MG63 (cell line): ENCODE results near the gene FOXP1. TPM values are rescaled to one million over a fixed set of nuclear protein-coding genes. Genes with fewer than 3 reads are reported as not detected.

Experiments used
- DNase-seq: peaks from one replicate; pipeline ENCODE4 v3.0.0-alpha.2; 2020
- H3K27me3 ChIP-seq: fragments of 250-450 bp; sonication (Bioruptor Pico); 2 replicates; pipeline ENCODE4 v1.5.1; 2020; ENCODE audit warnings: mild to moderate bottlenecking, moderate library complexity
- H3K36me3 ChIP-seq: fragments of 250-450 bp; sonication (Bioruptor Pico); 2 replicates; pipeline ENCODE4 v1.5.1; 2020; ENCODE audit warnings: mild to moderate bottlenecking, moderate library complexity
- H3K4me3 ChIP-seq: fragments of 250-450 bp; sonication (Bioruptor Pico); 2 replicates; pipeline ENCODE4 v1.5.1; 2020; ENCODE audit warnings: mild to moderate bottlenecking, moderate library complexity
- H3K9me3 ChIP-seq: fragments of 250-450 bp; sonication (Bioruptor Pico); 2 replicates; pipeline ENCODE4 v1.5.1; 2020; ENCODE audit warnings: mild to moderate bottlenecking, moderate library complexity
- total RNA-seq: library from RNA; depleted of rRNA; stranded (reverse); fragments of >200 nt; shearing (Covaris generic); gene quantifications from 2 replicates; pipeline ENCODE4 v1.2.3, GENCODE V29; 2014; ENCODE audit warnings: low replicate concordance

Gene FOXP1
- total RNA-seq, 1 experiment from 2014 or later = 15.0 TPM

DNA sequence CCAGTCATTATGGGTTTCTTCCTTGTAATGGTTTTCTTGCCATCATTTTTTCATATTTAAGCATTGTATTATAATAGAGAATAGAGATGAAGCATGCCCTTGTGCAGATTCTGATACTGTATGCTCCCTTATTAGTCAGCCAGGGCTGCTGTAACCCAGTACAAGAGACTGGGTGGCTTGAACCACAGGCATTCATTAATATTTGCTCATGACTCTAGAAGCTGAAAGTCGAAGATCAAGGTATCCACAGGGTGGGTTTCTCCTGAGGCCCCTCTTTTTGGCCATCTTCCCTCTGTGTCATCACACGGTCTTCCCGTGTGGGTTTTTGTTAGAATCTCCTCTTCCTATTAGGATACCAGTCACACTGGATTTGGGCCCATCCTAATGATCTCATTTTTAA, 74.5 kb downstream of the FOXP1 start:
- no peaks in the 10 kb centered on the region for H3K9me3 ChIP-seq
- H3K4me3 ChIP-seq = no peak overlapping the region
- H3K27me3 ChIP-seq = no peaks in the 10 kb centered on the region
- DNase-seq = no peak
- H3K36me3 ChIP-seq = no peaks in the 10 kb centered on the region

DNA sequence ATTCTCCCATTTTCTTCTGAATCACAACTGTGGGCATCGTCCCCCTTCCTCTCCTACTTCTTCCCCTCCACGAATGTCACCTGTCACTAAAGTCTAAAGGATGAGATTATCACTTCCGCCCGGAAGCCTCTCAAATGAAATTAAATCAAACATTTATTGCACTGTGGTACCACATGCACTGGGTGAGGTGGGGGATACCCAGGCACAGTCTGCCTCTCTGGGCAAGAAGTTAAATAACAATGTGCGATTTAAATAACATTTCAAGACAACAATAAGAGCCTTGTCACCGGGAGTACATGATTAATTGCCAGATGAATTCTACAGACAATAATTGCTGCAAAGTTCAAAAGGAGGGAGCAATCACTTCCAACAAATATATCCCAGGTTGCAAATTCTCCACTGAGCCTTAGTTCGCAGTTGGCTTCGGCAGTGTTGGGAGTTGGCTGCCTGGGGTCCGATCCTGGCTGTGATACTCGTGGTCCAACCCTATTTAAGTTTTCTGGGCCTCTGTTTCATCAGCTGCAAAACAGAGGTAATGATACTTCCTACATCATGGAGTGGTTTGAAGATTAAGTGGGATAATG, 77.7 kb downstream of the FOXP1 start:
- Histone ChIP-seq H3K4me3 (no peak overlapping the region), H3K9me3 (no peaks in the 10 kb centered on the region), H3K36me3 (no peaks in the 10 kb centered on the region), H3K27me3 (no peaks in the 10 kb centered on the region)
- no peak for DNase-seq

DNA sequence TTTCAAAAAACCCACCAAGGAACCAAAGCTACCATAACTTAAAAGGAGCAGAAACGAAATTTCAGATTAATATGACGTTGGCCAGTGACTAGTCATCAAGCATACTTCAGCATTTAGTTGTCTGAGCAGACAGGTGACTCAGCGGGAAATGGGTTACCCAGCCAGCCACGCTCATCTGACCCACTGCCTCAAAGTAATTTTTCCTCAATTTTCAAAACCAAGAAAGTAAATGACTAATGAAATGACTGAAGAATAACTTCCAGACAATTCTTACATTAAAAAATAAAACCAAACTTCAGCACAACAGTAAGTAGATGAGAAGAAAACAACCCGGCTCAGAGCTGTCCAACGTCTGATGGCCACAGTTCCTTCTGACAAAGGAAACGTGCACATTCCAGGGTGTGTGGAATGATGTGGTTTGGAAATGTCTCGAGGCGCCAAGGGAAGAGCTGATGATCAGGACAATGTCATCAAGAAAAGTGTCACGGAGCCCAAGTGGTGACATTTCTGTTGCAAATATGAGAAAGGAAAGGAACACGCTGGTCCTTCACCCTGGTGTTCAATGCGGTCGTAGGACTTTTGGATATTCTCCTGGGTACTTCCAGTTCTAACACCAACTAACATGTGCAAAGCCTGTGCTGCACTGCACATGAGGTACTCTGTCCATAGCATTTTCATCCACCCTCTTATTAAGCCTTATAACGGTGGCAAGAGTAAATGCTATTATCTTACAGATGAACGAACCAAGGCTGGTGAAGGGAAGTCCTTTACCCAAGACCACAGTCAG, 79.1 kb downstream of the FOXP1 start:
- Histone ChIP-seq H3K36me3 (no peaks in the 10 kb centered on the region), H3K27me3 (no peaks in the 10 kb centered on the region), H3K9me3 (no peaks in the 10 kb centered on the region), H3K4me3 (peak overlapping the region; percentile 28)
- peak; percentile 82 for DNase-seq

DNA sequence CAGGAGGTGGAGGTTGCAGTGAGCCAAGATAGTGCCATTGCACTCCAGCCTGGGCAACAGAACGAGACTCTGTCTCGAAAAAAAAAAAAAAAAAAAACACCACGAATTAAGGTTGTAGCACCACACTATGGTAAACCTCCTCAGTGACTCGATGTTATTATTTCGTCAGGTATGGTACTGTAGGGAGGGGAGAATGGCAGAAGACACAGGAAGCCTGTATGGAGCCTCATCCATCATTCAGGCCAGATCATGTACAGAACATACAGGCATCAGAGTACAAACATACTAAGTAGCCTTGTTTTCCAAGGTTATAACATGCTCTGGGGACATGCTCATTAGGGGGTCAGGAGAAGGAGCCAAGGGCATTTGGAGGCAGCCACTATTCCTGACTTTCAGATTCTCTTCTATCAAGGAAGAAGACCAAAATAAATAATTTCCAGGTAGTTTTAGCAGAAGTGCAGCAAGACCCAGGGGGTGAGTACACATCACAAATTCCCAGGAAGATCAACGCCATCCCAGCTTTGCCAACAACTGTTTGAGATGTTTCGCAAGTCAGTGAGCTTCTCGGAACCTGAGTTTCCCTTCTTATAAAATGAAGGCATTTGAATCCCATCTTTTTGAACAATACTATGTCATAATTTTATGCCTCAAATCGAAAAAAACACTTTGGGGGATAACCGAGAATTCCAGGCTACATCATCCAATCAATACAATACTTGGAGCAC, 79.8 kb downstream of the FOXP1 start:
- peak; percentile 54 for DNase-seq
- Histone ChIP-seq H3K9me3 (no peaks in the 10 kb centered on the region), H3K27me3 (no peaks in the 10 kb centered on the region), H3K4me3 (peak overlapping the region; percentile 28), H3K36me3 (no peaks in the 10 kb centered on the region)

- no peaks in the 10 kb centered on the region for H3K36me3 ChIP-seq
- no peaks in the 10 kb centered on the region for H3K27me3 ChIP-seq
- no peak overlapping the region for H3K4me3 ChIP-seq
- H3K9me3 ChIP-seq = no peaks in the 10 kb centered on the region
- DNase-seq = no peak
Observed at GRCh38 chr3:71502066-71502625, 81.4 kb downstream of the FOXP1 start.

DNA sequence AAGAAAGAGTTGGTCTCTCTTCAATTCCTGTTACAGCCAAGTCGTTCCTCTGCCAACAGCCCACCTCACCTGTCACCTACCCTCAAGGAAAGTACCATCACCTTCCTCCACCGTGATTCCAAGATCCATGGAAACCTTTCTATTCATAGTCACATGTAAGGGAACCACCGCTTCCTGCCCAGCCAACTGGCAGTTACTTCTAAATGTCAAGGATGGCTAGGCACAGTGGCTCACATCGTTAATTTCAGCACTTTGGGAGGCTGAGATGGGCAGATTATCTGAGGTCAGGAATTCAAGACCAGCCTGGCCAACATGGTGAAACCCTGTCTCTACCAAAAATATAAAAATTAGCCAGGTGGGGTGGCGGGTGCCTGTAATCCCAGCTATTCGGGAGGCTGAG, 82.8 kb downstream of the FOXP1 start:
- Histone ChIP-seq H3K4me3 (no peak overlapping the region), H3K36me3 (no peaks in the 10 kb centered on the region), H3K27me3 (no peaks in the 10 kb centered on the region), H3K9me3 (no peaks in the 10 kb centered on the region)
- no peak for DNase-seq

DNA sequence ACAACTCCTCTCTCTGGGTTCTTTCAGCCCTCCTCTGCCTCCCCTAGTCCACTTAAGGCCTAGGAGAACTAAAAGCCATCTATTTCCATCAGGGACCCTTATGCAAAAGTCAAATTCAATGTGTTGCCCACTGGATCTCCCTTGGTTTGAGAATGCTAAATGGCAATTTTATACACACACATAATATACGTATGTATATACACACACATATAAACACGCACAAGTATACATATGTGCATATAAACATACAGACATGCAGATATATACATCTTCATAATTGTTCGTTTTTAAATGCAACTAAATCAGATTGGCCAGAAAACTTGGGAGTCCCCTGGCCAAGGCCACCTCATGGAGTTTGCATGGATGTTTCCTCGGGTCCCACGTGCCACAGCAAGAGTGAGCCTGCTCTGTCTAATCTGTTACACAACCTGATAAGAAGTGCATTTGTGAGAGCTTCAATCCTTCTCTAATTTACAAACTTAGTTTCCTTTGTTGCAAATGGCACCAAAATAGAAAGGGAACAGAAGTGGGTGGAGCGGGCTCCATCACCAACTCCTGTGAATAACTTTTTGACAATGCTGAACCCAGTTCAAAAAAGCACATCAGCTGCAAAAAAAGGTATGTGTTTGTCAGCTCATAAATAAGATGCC, 84.2 kb downstream of the FOXP1 start:
- no peak for DNase-seq
- H3K9me3 ChIP-seq = no peaks in the 10 kb centered on the region
- no peaks in the 10 kb centered on the region for H3K27me3 ChIP-seq

DNA sequence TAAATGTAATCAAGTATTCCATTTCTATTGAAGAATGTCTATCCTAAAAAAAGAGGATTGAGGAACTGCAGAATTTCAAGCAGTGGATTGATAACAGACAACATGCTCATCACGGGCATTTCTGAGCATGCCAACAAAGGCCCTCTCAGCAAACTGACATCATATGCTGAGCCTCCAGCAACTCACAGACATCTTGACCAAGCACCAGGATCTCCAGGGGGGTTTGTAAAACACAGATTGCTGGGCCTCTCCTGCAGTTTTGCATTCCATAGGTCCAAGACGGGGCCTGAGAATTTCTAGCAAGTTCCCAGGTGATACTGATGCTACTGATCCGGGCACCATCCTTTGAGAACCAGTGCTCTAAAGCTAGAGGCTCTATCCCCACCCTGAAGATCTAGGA, 85.0 kb downstream of the FOXP1 start:
- no peak overlapping the region for H3K4me3 ChIP-seq
- DNase-seq = no peak
- no peaks in the 10 kb centered on the region for H3K36me3 ChIP-seq
- H3K9me3 ChIP-seq = no peaks in the 10 kb centered on the region
- H3K27me3 ChIP-seq = no peaks in the 10 kb centered on the region

More for the DNA sequence above, 84.2 kb downstream of the FOXP1 start:
- no peak overlapping the region for H3K4me3 ChIP-seq
- H3K36me3 ChIP-seq = no peaks in the 10 kb centered on the region

- DNase-seq = no peak
- Histone ChIP-seq H3K4me3 (no peak overlapping the region), H3K36me3 (no peaks in the 10 kb centered on the region), H3K9me3 (no peaks in the 10 kb centered on the region), H3K27me3 (no peaks in the 10 kb centered on the region)
Observed at GRCh38 chr3:71497971-71498444, 85.5 kb downstream of the FOXP1 start.

DNA sequence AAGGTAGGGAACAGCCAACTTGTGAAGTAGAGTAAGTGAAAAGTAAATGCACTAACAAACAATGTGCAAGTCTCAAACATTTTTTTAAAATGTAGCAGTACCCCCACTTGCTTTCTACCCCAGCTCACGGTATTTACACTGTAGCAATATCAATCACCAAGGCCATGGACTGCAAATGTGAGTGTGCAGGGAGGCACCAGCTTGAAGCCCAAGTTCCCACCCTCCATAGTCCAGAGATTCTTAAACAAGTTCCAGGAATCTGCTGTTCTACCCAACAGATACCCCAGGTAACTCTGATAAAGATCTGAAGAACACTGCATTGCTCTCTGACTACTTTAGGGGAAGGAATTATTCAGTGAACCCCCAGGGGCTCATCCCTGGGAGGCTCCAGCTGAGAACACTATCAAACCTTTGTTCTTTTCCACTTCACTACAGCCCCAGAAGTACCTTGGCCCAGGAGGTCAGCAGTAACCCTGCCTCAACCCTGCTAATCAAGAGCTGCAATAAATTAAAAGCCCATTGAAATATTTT, 86.1 kb downstream of the FOXP1 start:
- no peak for DNase-seq
- H3K27me3 ChIP-seq = no peaks in the 10 kb centered on the region
- no peaks in the 10 kb centered on the region for H3K9me3 ChIP-seq
- H3K4me3 ChIP-seq = no peak overlapping the region
- no peaks in the 10 kb centered on the region for H3K36me3 ChIP-seq

GRCh38 chr3:71495708-71496472, 87.6 kb downstream of the FOXP1 start:
- H3K27me3 ChIP-seq = no peaks in the 10 kb centered on the region
- DNase-seq = peak; percentile 49
- H3K9me3 ChIP-seq = peaks cover 3% of the 10 kb centered on the region
- peaks cover 4% of the 10 kb centered on the region; the same call in 1 of the 2 replicates for H3K36me3 ChIP-seq
- peak overlapping the region; percentile 35 for H3K4me3 ChIP-seq

- DNase-seq = no peak
- no peak overlapping the region for H3K4me3 ChIP-seq
- H3K27me3 ChIP-seq = no peaks in the 10 kb centered on the region
- H3K9me3 ChIP-seq = peaks cover 4% of the 10 kb centered on the region
- H3K36me3 ChIP-seq = peaks cover 8% of the 10 kb centered on the region; the same call in 1 of the 2 replicates
Observed at GRCh38 chr3:71494212-71494611, 89.3 kb downstream of the FOXP1 start.

GRCh38 chr3:71492974-71493771, 90.4 kb downstream of the FOXP1 start:
- Histone ChIP-seq H3K4me3 (no peak overlapping the region), H3K27me3 (no peaks in the 10 kb centered on the region), H3K36me3 (peaks cover 8% of the 10 kb centered on the region; the same call in 1 of the 2 replicates), H3K9me3 (peaks cover 4% of the 10 kb centered on the region)
- DNase-seq = no peak

DNA sequence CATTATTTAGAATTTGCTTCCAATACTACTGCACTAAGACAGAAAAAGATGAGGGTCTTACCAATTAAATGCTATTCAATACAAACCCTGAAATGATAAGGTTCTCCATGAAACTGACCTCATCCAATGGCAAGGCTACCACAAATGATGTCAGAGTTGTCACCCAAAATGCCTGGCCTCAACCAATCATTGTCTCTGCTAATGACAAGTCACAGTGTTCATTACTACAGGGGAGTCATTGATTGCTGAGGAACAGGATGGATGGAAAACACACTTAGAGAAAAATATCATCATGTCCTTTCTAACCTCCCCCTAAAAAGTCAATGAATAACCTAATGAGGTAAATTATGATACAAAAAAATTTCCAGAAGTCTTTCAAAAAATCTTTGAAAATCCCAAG, 91.0 kb downstream of the FOXP1 start:
- H3K4me3 ChIP-seq = no peak overlapping the region
- peaks cover 8% of the 10 kb centered on the region; the same call in 1 of the 2 replicates for H3K36me3 ChIP-seq
- H3K27me3 ChIP-seq = no peaks in the 10 kb centered on the region
- H3K9me3 ChIP-seq = peaks cover 4% of the 10 kb centered on the region
- no peak for DNase-seq

GRCh38 chr3:71491154-71491752, 92.3 kb downstream of the FOXP1 start:
- peaks cover 8% of the 10 kb centered on the region; the same call in 1 of the 2 replicates for H3K36me3 ChIP-seq
- no peaks in the 10 kb centered on the region for H3K27me3 ChIP-seq
- no peak overlapping the region for H3K4me3 ChIP-seq
- peaks cover 4% of the 10 kb centered on the region for H3K9me3 ChIP-seq
- DNase-seq = no peak
